Testis (tissue), 3 donors: Measurements from ENCODE around the gene LYG1. TPM values are rescaled to one million over a fixed set of nuclear protein-coding genes. Genes with fewer than 3 reads are reported as not detected.

Source experiments
- DNase-seq: peaks from one replicate; pipeline ENCODE4 v3.0.0-alpha.2; 2019
- H3K27ac ChIP-seq, 2 donors: fragments of 200-600 bp; sonication (generic); one replicate each; pipeline ENCODE4 v1.5.1; 2019
- H3K27me3 ChIP-seq: fragments of 200-600 bp; sonication (generic); one replicate; pipeline ENCODE4 v1.5.1; 2019
- H3K36me3 ChIP-seq: fragments of 200-600 bp; sonication (generic); one replicate; pipeline ENCODE4 v1.5.1; 2017; ENCODE audit warnings: low read depth; ENCODE audit errors: missing control alignments
- H3K4me1 ChIP-seq: fragments of 200-600 bp; sonication (generic); one replicate; pipeline ENCODE4 v1.5.1; 2019
- H3K4me3 ChIP-seq, 2 donors: fragments of 200-600 bp; sonication (generic); one replicate each; pipeline ENCODE4 v1.5.1; 2017 to 2019
- H3K9me3 ChIP-seq: fragments of 200-600 bp; sonication (generic); one replicate; pipeline ENCODE4 v1.5.1; 2017
- CTCF ChIP-seq, 3 experiments: fragments of 450-650 bp in 2 of 3; fragments of 200-600 bp in 1 of 3; sonication (generic) in 1 of 3; IDR thresholded peaks; one replicate each; pipeline ENCODE4 v1.5.1; 2016 to 2019; ENCODE audit warnings: antibody characterized with exemption in 3 of 3, mild to moderate bottlenecking in 2 of 3, moderate library complexity in 1 of 3
- POLR2A ChIP-seq: fragments of 450-650 bp; IDR thresholded peaks from one replicate; pipeline ENCODE4 v1.6.1; 2017; ENCODE audit warnings: antibody characterized with exemption, mild to moderate bottlenecking, moderate library complexity
- WGBS, 2 donors: methylation state at CpG; one replicate each; pipeline ENCODE4 v1.1.5; 2018; 5-methylcytosine and 5-hydroxymethylcytosine counted together
- intact Hi-C: fragments of 100-400 bp; cut with DNase I; formaldehyde crosslinking; loops from one replicate; pipeline ENCODE4 v1.15.1; 2023; ENCODE audit warnings: low total_unique reads
- polyA plus RNA-seq: library from polyadenylated mRNA; stranded (reverse); fragments of 350-450 nt; fragmentation: Illumina TruSeq; extraction: RNeasy Lipid Tissue Mini Kit (QIAGEN cat#74804); gene quantifications from one replicate; pipeline ENCODE4 v1.2.3, GENCODE V29; 2014; ENCODE audit warnings: low read depth, low replicate concordance; ENCODE audit not compliant: insufficient read depth
- total RNA-seq, 2 donors: library from RNA; depleted of rRNA; stranded (reverse); fragments of >200 nt; gene quantifications; one replicate each; pipeline ENCODE4 v1.2.3, GENCODE V29; 2016

Gene LYG1
- total and polyA plus RNA-seq, 3 donors from 2014 or later, result 2.9 to 5.8 (median 3.3) TPM

GRCh38 chr2:99255491-99256318 is 45.3 kb downstream of the LYG1 start, which contains the start of gene LYG2:
Gene LYG2 (minus strand): TSS chr2:99255666. CDS start chr2:99254260, 1,406 bp downstream.
- Histone ChIP-seq H3K27me3 (no peaks in the 10 kb centered on the region), H3K4me3 (no peak within 1 kb of the TSS), H3K9me3 (no peaks in the 10 kb centered on the region), H3K27ac (no peak within 1 kb of the TSS), H3K4me1 (no peaks in the 10 kb centered on the region), H3K36me3 (no peaks in the 10 kb centered on the region)
- WGBS, 2 donors, result 80 to 86% methylated on average over 7 of the region's 7 CpGs
- TF ChIP-seq CTCF (IDR thresholded peaks at IDR 0.05) (no peak), POLR2A (no peak)
- intact Hi-C loops, result no loop called here
- no peak for DNase-seq

DNA sequence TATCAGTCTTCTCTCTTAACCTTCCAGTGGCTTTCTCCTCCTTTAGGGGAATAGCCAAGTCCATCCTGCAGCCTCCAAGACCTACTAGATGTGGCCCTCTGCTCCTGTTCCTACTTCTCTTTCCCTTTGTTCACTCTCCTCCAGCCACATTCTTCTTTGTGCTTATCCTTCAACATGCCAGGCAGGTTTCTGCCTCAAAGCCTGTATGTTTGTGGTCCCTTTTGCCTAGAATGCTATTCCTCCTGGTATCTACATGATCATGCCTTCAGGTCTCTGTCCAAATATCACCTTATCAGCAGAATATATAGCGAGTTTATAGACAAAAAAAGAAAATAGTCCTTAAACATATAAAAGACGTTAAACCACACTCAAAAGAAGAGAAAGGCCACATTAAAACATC is 51.0 kb downstream of the LYG1 start:
- Histone ChIP-seq H3K27me3 (no peaks in the 10 kb centered on the region), H3K4me1 (no peaks in the 10 kb centered on the region), H3K27ac (no peak overlapping the region), H3K4me3 (no peak overlapping the region), H3K9me3 (no peaks in the 10 kb centered on the region), H3K36me3 (no peaks in the 10 kb centered on the region)
- TF ChIP-seq CTCF (IDR thresholded peaks at IDR 0.05) (no peak), POLR2A (no peak)
- intact Hi-C loops, result no loop called here
- 90 to 95% methylated on average over 2 of the region's 2 CpGs for WGBS, 2 donors
- no peak for DNase-seq

GRCh38 chr2:99242151-99242550 is 58.8 kb downstream of the LYG1 start:
- DNase-seq, result no peak
- H3K27ac ChIP-seq, result no peak overlapping the region
- 77 to 82% methylated on average over 6 of the region's 6 CpGs for WGBS, 2 donors
- H3K9me3 ChIP-seq, result no peaks in the 10 kb centered on the region
- H3K4me3 ChIP-seq, result no peak overlapping the region
- intact Hi-C loops, result no loop called here
- H3K27me3 ChIP-seq, result no peaks in the 10 kb centered on the region
- TF ChIP-seq CTCF (IDR thresholded peaks at IDR 0.05) (no peak), POLR2A (no peak)
- no peaks in the 10 kb centered on the region for H3K4me1 ChIP-seq
- no peaks in the 10 kb centered on the region for H3K36me3 ChIP-seq

- no peaks in the 10 kb centered on the region for H3K9me3 ChIP-seq
- WGBS, 2 donors, result 90 to 92% methylated on average over 6 of the region's 6 CpGs
- H3K36me3 ChIP-seq, result no peaks in the 10 kb centered on the region
- DNase-seq, result no peak
- H3K4me1 ChIP-seq, result no peaks in the 10 kb centered on the region
- no peak overlapping the region for H3K4me3 ChIP-seq
- no peak for TF ChIP-seq CTCF (IDR thresholded peaks at IDR 0.05)
- no peak for TF ChIP-seq POLR2A
- H3K27me3 ChIP-seq, result no peaks in the 10 kb centered on the region
- intact Hi-C loops, result no loop called here
- H3K27ac ChIP-seq, result no peak overlapping the region
These were observed 60.6 kb downstream of the LYG1 start for GRCh38 chr2:99240431-99240830.

GRCh38 chr2:99238599-99238998 is 62.4 kb downstream of the LYG1 start:
- Histone ChIP-seq H3K27ac (no peak overlapping the region), H3K36me3 (no peaks in the 10 kb centered on the region), H3K9me3 (no peaks in the 10 kb centered on the region), H3K4me1 (no peaks in the 10 kb centered on the region), H3K4me3 (no peak overlapping the region), H3K27me3 (no peaks in the 10 kb centered on the region)
- 84 to 85% methylated on average over 6 of the region's 6 CpGs for WGBS, 2 donors
- TF ChIP-seq POLR2A (no peak), CTCF (IDR thresholded peaks at IDR 0.05) (no peak)
- intact Hi-C loops, result no loop called here
- no peak for DNase-seq
